ENCODE results near the gene CNTNAP2.

GRCh38 chr7:146660839-146661238, 544.2 kb downstream of the CNTNAP2 start:
- TF ChIP-seq, protein P1, sequence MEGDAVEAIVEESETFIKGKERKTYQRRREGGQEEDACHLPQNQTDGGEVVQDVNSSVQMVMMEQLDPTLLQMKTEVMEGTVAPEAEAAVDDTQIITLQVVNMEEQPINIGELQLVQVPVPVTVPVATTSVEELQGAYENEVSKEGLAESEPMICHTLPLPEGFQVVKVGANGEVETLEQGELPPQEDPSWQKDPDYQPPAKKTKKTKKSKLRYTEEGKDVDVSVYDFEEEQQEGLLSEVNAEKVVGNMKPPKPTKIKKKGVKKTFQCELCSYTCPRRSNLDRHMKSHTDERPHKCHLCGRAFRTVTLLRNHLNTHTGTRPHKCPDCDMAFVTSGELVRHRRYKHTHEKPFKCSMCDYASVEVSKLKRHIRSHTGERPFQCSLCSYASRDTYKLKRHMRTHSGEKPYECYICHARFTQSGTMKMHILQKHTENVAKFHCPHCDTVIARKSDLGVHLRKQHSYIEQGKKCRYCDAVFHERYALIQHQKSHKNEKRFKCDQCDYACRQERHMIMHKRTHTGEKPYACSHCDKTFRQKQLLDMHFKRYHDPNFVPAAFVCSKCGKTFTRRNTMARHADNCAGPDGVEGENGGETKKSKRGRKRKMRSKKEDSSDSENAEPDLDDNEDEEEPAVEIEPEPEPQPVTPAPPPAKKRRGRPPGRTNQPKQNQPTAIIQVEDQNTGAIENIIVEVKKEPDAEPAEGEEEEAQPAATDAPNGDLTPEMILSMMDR (IDR thresholded peaks at IDR 0.05), result no peak
- no peak for TF ChIP-seq POLR2A (IDR thresholded peaks at IDR 0.05)

Measured in lower leg skin (tissue), 3 donors.